ENCODE results near the gene MTFR1L. TPM values are rescaled to one million over a fixed set of nuclear protein-coding genes. Genes with fewer than 3 reads are reported as not detected.

Gene MTFR1L
- polyA plus RNA-seq, 3 donors = 67.3 to 73.5 (median 69.9) TPM

DNA sequence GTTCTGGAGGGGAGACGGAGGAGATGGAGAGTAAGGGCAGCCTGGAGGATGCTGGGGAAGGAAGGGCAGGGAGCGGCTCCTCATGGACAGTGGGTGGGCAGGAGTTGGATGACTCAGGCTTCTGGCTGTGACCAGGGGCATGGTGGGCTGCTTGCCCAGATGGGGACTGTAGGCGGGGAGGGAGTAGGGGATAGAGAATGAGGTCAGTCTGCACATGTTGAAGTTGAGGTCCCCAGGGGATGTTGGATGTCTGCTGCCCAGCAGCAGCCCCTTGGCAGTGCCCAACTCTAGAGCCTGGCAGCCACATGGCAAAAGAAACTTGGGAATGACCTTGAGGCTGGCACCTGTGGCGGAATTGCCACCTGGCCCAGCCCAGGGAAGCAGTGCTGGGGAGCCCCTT, 13.3 kb upstream of the MTFR1L start:
- TF ChIP-seq, protein P1, sequence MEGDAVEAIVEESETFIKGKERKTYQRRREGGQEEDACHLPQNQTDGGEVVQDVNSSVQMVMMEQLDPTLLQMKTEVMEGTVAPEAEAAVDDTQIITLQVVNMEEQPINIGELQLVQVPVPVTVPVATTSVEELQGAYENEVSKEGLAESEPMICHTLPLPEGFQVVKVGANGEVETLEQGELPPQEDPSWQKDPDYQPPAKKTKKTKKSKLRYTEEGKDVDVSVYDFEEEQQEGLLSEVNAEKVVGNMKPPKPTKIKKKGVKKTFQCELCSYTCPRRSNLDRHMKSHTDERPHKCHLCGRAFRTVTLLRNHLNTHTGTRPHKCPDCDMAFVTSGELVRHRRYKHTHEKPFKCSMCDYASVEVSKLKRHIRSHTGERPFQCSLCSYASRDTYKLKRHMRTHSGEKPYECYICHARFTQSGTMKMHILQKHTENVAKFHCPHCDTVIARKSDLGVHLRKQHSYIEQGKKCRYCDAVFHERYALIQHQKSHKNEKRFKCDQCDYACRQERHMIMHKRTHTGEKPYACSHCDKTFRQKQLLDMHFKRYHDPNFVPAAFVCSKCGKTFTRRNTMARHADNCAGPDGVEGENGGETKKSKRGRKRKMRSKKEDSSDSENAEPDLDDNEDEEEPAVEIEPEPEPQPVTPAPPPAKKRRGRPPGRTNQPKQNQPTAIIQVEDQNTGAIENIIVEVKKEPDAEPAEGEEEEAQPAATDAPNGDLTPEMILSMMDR (IDR thresholded peaks at IDR 0.05) = no peak
- H3K79me2 ChIP-seq (ENCODE audit: insufficient read depth, low read length) = no peaks in the 10 kb centered on the region
- peaks cover 13% of the 10 kb centered on the region for H4K20me1 ChIP-seq (ENCODE audit: insufficient read depth, low read length)
- Mint-ChIP-seq H3K36me3 (peaks cover 30 to 56% of the 10 kb centered on the region in 2 donors), H3K9me3 (peaks cover 0 to 1% (median 0%) of the 10 kb centered on the region in 7 donors), H3K4me3 (no peak overlapping the region), H3K4me1 (peaks cover 32% of the 10 kb centered on the region), H3K27ac (peak overlapping the region in 1 of 7 donors; percentile 22), H3K27me3 (ENCODE audit: low read depth in 3 of 3) (peaks cover 0 to 3% (median 2%) of the 10 kb centered on the region in 3 donors)
- intact Hi-C loops (cut with micrococcal nuclease) = loop anchor here (10.0 kb wide), 1 partner anchor 192 kb away; the partner anchor contains the start of gene MAN1C1 (in 2 of the 2)
- no peak for DNase-seq
- peaks cover 10 to 21% of the 10 kb centered on the region in 2 donors for H3K4me1 ChIP-seq (ENCODE audit: control insufficient read depth in 1 of 2, insufficient read depth in 2 of 2, low read length in 2 of 2)
- H3K9ac ChIP-seq (ENCODE audit: insufficient read depth, low read length, poor library complexity, severe bottlenecking) = no peak overlapping the region
- H3K27me3 ChIP-seq (ENCODE audit: control insufficient read depth in 2 of 2, insufficient read depth in 2 of 2, low read length in 2 of 2) = no peaks in the 10 kb centered on the region
- peaks cover 27 to 52% of the 10 kb centered on the region in 2 donors for H3K36me3 ChIP-seq (replicated peaks in 1 of 2; ENCODE audit: control insufficient read depth in 1 of 2, insufficient read depth in 2 of 2, low read length in 2 of 2)
- H3K4me3 ChIP-seq (replicated peaks in 1 of 3; ENCODE audit: low read depth in 2 of 3, low read length in 3 of 3) = no peak overlapping the region
- H3K9me3 ChIP-seq (replicated peaks in 1 of 2; ENCODE audit: control insufficient read depth in 1 of 2, insufficient read depth in 1 of 2, low read length in 2 of 2) = no peaks in the 10 kb centered on the region
- no peak overlapping the region for H3K4me2 ChIP-seq (replicated peaks; ENCODE audit: extremely low read depth, low read length, poor library complexity, severe bottlenecking)
- WGBS (ENCODE audit: insufficient coverage) = 90% methylated on average over 4 of the region's 4 CpGs
- no peak overlapping the region for H3K27ac ChIP-seq (ENCODE audit: low read depth in 1 of 2, low read length in 2 of 2)
- H2AFZ ChIP-seq (ENCODE audit: insufficient read depth, low read depth, low read length, poor library complexity, severe bottlenecking) = no peak overlapping the region

DNA sequence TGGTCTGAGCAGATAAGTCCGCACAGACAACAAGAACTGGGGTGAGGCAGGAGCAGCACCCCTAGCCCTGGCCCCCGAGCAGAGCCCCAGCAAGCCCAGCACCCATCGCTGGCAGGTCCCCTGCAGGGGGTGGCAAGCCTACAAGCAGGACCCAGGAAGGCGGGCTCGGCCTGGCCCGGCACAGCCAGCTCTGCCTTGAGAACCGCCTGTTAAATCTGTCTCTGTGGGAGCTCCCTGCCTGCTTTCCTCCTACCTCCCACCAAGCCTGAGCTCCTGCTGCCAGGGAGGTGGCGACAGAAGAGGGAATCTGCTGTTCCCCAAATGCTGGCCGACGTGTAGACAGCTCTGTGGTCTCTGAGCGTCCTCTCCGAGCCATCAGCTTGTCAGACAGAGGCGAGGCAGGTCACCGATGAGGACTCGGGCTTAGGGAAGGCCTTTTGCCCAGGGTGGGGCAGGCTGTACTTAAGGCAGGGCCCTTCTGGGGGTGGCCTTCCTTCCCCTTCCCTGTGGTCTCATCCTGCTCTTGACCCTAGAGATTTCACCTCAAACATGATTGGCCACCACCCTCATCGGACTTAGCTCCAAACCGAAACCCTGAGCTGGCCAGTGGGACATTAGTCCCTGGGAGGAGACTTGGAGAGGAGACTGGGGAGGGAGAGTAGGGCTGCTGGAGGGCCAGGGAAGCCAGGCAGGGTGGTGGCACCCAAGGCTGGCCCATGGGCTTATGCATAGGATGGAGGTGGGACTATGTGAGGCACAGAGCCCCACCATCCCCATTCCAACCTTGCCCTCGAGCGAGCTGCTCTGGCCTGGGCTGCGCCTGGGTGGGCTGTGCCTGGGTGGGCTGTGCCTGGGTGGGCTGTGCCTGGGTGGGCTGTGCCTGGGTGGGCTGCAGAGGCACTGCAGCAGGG, 12.0 kb upstream of the MTFR1L start:
- DNase-seq = no peak
- Histone ChIP-seq H3K4me2 (replicated peaks; ENCODE audit: extremely low read depth, low read length, poor library complexity, severe bottlenecking) (no peak overlapping the region), H3K9me3 (replicated peaks in 1 of 2; ENCODE audit: control insufficient read depth in 1 of 2, insufficient read depth in 1 of 2, low read length in 2 of 2) (no peaks in the 10 kb centered on the region), H3K4me3 (replicated peaks in 1 of 3; ENCODE audit: low read depth in 2 of 3, low read length in 3 of 3) (no peak overlapping the region), H3K9ac (ENCODE audit: insufficient read depth, low read length, poor library complexity, severe bottlenecking) (no peak overlapping the region), H3K79me2 (ENCODE audit: insufficient read depth, low read length) (no peaks in the 10 kb centered on the region), H4K20me1 (ENCODE audit: insufficient read depth, low read length) (peaks cover 13% of the 10 kb centered on the region), H3K27me3 (ENCODE audit: control insufficient read depth in 2 of 2, insufficient read depth in 2 of 2, low read length in 2 of 2) (no peaks in the 10 kb centered on the region), H3K36me3 (replicated peaks in 1 of 2; ENCODE audit: control insufficient read depth in 1 of 2, insufficient read depth in 2 of 2, low read length in 2 of 2) (peaks cover 27 to 62% of the 10 kb centered on the region in 2 donors), H3K27ac (ENCODE audit: low read depth in 1 of 2, low read length in 2 of 2) (no peak overlapping the region), H3K4me1 (ENCODE audit: control insufficient read depth in 1 of 2, insufficient read depth in 2 of 2, low read length in 2 of 2) (peaks cover 10 to 21% of the 10 kb centered on the region in 2 donors), H2AFZ (ENCODE audit: insufficient read depth, low read depth, low read length, poor library complexity, severe bottlenecking) (no peak overlapping the region)
- Mint-ChIP-seq H3K4me1 (peaks cover 26% of the 10 kb centered on the region), H3K9me3 (peaks cover 0 to 1% (median 0%) of the 10 kb centered on the region in 7 donors), H3K4me3 (no peak overlapping the region), H3K36me3 (peaks cover 36 to 68% of the 10 kb centered on the region in 2 donors), H3K27ac (peak overlapping the region in 2 of 7 donors; percentile 69 to 70), H3K27me3 (ENCODE audit: low read depth in 3 of 3) (peaks cover 0 to 3% (median 2%) of the 10 kb centered on the region in 3 donors)
- intact Hi-C loops (cut with micrococcal nuclease) = loop anchor here (10.0 kb wide), 1 partner anchor 193 kb away; the partner anchor contains the start of gene MAN1C1 (in 2 of the 2)
- TF ChIP-seq, protein P1 (IDR thresholded peaks at IDR 0.05) = no peak
- WGBS (ENCODE audit: insufficient coverage) = 94% methylated on average over 10 of the region's 20 CpGs
